LNCaP clone FGC (cell line): ENCODE data around the gene ATR.
"Not testable (repeated sequence)": the region's sequence is repeated elsewhere in the genome, so short reads cannot be mapped to it uniquely, and the experiment has no call there.

ENCODE experiments used
- DNase-seq: peaks from one replicate; pipeline ENCODE4 v3.0.0-alpha.2; 2011; ENCODE audit warnings: low read depth
- H3K4me3 ChIP-seq: 2 replicates; pipeline ENCODE4 v1.5.1; 2011; ENCODE audit warnings: mild to moderate bottlenecking, low read depth, low read length, control low read depth
- TF ChIP-seq, protein P1 (sequence below): IDR thresholded peaks from 2 replicates; pipeline ENCODE4 v1.5.1; 2012; ENCODE audit warnings: mild to moderate bottlenecking; ENCODE audit not compliant: control insufficient read depth, insufficient read depth; ENCODE audit errors: extremely low read depth

The ATR gene

GRCh38 chr3:142604940-142605339, 26.4 kb upstream of the ATR start:
- H3K4me3 ChIP-seq, result no peak overlapping the region
- TF ChIP-seq, protein P1, sequence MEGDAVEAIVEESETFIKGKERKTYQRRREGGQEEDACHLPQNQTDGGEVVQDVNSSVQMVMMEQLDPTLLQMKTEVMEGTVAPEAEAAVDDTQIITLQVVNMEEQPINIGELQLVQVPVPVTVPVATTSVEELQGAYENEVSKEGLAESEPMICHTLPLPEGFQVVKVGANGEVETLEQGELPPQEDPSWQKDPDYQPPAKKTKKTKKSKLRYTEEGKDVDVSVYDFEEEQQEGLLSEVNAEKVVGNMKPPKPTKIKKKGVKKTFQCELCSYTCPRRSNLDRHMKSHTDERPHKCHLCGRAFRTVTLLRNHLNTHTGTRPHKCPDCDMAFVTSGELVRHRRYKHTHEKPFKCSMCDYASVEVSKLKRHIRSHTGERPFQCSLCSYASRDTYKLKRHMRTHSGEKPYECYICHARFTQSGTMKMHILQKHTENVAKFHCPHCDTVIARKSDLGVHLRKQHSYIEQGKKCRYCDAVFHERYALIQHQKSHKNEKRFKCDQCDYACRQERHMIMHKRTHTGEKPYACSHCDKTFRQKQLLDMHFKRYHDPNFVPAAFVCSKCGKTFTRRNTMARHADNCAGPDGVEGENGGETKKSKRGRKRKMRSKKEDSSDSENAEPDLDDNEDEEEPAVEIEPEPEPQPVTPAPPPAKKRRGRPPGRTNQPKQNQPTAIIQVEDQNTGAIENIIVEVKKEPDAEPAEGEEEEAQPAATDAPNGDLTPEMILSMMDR, result no peak
- DNase-seq, result no peak

- DNase-seq, H3K4me3 ChIP-seq: not testable (repeated sequence)
These were observed 24.8 kb upstream of the ATR start for GRCh38 chr3:142603386-142603705.

DNA sequence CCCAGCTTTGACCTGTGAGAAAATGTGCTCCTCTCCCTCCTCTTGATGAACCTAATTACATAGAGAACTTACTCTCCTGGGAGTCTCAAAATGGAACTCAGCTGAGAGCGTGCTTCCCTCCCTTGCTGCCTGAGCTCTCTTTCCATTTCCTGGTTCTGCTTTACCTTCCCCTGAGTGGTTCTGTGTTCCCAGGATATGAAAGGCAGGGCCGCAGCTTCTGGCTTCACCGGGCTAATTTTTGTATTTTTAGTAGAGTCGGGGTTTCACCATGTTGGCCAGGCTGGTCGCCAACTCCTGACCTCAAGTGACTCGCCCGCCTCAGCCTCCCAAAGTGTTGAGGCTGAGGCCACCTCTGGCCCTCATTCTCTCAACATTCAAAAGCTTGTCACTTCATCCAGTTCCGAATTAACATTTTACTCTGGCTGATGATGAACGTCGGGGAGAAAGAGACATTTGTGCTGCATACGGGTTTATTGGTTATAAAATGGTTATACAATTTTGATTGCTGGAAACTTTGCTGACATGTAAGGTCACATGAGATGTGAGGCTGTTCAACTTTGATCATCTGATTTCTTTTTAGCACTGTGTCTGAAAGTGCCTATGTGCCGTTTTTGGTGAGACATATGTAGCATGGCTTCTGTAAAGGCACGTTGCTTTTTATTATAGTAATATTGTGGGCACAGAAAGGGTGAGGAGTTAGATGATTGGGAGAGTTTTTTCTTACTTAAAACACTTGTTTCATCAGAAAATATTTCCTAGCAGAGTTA, 24.3 kb upstream of the ATR start:
- no peak overlapping the region for H3K4me3 ChIP-seq
- TF ChIP-seq, protein P1, result no peak
- no peak for DNase-seq

- no peak for DNase-seq
- TF ChIP-seq, protein P1, result no peak
- no peak overlapping the region for H3K4me3 ChIP-seq
These were observed 23.2 kb upstream of the ATR start for GRCh38 chr3:142601713-142602112.

- TF ChIP-seq, protein P1, result no peak
- DNase-seq, result no peak
- H3K4me3 ChIP-seq, result no peak overlapping the region
These were observed 19.4 kb upstream of the ATR start for GRCh38 chr3:142597906-142598305.

- DNase-seq, result no peak
- TF ChIP-seq, protein P1, result no peak
- H3K4me3 ChIP-seq, result peak overlapping the region; percentile 64
These were observed 18.2 kb upstream of the ATR start for GRCh38 chr3:142596726-142597088.

GRCh38 chr3:142595951-142596725, 17.6 kb upstream of the ATR start, which contains the start of gene PLS1:
TSS of gene PLS1 (plus strand) at chr3:142596393. CDS start at chr3:142664238, 67,845 bp downstream.
- TF ChIP-seq, protein P1, result no peak
- H3K4me3 ChIP-seq, result peak within 1 kb of the TSS; percentile 64
- DNase-seq, result peak; percentile 71
